Small intestine (tissue), 7 donors: ENCODE results near the gene AARSD1. TPM values are rescaled to one million over a fixed set of nuclear protein-coding genes. Genes with fewer than 3 reads are reported as not detected.
"Not testable (repeated sequence)": the region's sequence is repeated elsewhere in the genome, so short reads cannot be mapped to it uniquely, and the experiment has no call there.

Experiments used
- DNase-seq, 2 donors: peaks; one replicate each; pipeline versions ENCODE4 v3.0.0 to v3.0.0-alpha.2; 2013
- FAIRE-seq: peaks from 2 replicates; lab custom pipeline; 2012; peaks lifted over from hg19 to GRCh38; lab: Jason Lieb, UNC
- H3K27ac ChIP-seq, 3 donors: one replicate each; pipeline ENCODE4 v1.5.1; 2013; ENCODE audit warnings: low read length in 2 of 3, mild to moderate bottlenecking in 2 of 3, control low read depth in 1 of 3, inconsistent platforms in 1 of 3, low read depth in 1 of 3, moderate library complexity in 1 of 3
- H3K27me3 ChIP-seq, 3 donors: one replicate each; pipeline ENCODE4 v1.6.1; 2013; ENCODE audit warnings: low read length in 3 of 3, inconsistent platforms in 1 of 3; ENCODE audit not compliant: control insufficient read depth in 3 of 3, insufficient read depth in 3 of 3
- H3K36me3 ChIP-seq, 3 donors: one replicate each; pipeline ENCODE4 v1.6.1; 2013; ENCODE audit warnings: low read length in 3 of 3, inconsistent platforms in 1 of 3, low read depth in 1 of 3, mild to moderate bottlenecking in 1 of 3, moderate library complexity in 1 of 3; ENCODE audit not compliant: control insufficient read depth in 3 of 3, insufficient read depth in 2 of 3
- H3K4me1 ChIP-seq, 3 donors: one replicate each; pipeline ENCODE4 v1.6.1; 2013; ENCODE audit warnings: low read length in 2 of 3, inconsistent platforms in 1 of 3, low read depth in 1 of 3, mild to moderate bottlenecking in 1 of 3, moderate library complexity in 1 of 3; ENCODE audit not compliant: control insufficient read depth in 3 of 3, insufficient read depth in 2 of 3
- H3K4me3 ChIP-seq, 3 donors: one replicate each; pipeline ENCODE4 v1.5.1; 2013; ENCODE audit warnings: low read length in 3 of 3, control low read depth in 1 of 3, inconsistent platforms in 1 of 3, low read depth in 1 of 3, mild to moderate bottlenecking in 1 of 3, moderate library complexity in 1 of 3
- H3K9me3 ChIP-seq, 2 donors: one replicate each; pipeline ENCODE4 v1.6.1; 2013; ENCODE audit warnings: low read depth in 1 of 2, low read length in 1 of 2; ENCODE audit not compliant: control insufficient read depth in 2 of 2, insufficient read depth in 1 of 2
- WGBS, 3 donors: extraction: QIAGEN DNeasy Blood & Tissue Kit; methylation state at CpG; one replicate each; pipeline ENCODE4 v1.1.7; 2013; 5-methylcytosine and 5-hydroxymethylcytosine counted together
- polyA plus RNA-seq, 4 donors: library from polyadenylated mRNA; stranded (reverse) in 3 of 4; unstranded in 1 of 4; fragments of 200-250 nt in 3 of 4; fragments of 120-200 nt in 1 of 4; gene quantifications; one replicate each; pipeline versions ENCODE4 v1.2.1 to v1.2.3, GENCODE V29; 2013
- donor health status: healthy with polysubstance abuse.
- donor health status: control.
- donor health status: control.
- donor health status: Bipolar disorder and iron deficiency.
- donor health status: healthy.

AARSD1 gene
- polyA plus RNA-seq, 4 donors: 27.3 to 47.4 (median 40.5) TPM

DNA sequence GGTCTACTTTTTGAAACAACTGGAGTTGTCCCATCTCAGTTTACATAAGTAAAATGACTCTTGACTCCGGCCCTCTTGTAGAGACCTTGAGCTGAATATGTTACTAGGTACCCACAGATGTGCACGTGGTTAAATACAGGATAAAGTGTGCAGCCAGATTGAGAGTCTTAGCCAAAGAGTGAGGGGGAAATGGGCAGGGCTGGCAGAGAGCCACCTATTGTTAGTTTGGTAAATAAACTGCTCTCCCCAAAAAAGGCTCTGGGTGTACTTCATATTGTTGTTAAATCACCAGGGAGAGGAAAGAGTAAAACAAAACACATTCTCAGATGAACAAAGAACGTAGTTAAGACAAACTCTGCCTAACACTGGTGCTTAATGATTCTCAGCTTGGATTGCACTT lies 43.3 kb downstream of the AARSD1 start:
- no peaks in the 10 kb centered on the region for H3K27me3 ChIP-seq
- no peaks in the 10 kb centered on the region for H3K9me3 ChIP-seq
- no peaks in the 10 kb centered on the region for H3K36me3 ChIP-seq
- no peak overlapping the region for H3K4me3 ChIP-seq
- H3K4me1 ChIP-seq: peaks cover 3 to 50% (median 8%) of the 10 kb centered on the region in 3 donors
- WGBS, 3 donors: 8 to 24% (median 15%) methylated on average over 3 of the region's 3 CpGs
- peak overlapping the region in 2 of 3 donors; percentile 13 to 31 for H3K27ac ChIP-seq
- FAIRE-seq (no peak), DNase-seq (peak; percentile 37 to 42)

DNA sequence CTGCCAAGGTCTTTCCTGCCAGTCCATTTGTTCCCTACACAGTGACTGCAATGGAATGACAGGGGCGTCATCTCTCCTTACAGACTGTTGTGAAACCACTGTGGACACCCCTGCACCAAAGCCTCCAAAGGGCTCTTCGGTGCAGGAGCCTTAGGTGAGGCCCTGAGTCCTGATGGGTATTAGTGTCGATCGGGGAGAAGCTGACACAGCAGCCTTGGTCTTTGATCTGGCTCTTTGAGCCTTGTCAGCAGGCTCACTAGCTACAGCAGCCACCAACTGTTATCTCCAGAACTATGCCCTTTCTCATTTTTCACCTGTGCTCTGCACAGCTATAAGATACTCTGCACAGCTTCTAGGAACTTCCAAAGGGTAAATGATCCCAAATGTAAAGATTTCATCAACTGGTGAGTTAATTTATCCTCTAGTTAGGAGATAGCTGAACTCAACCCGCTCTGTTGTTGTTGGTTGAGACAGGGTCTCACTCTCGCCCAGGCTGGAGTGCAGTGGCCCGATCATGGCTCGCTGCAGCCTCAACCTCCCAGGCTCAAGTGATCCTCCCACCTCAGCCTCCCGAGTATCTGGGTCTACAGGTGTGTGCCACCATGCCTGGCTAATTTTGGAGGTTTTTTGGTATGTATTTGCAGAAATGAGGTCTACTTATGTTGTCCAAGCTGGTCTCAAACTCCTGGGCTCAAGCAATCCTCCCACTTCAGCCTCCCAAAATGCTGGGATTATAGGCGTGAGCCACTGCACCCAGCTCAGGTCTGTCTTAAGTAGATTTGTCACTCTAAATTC lies 44.0 kb downstream of the AARSD1 start:
- DNase-seq: peak; percentile 86 to 90
- peaks cover 3 to 50% (median 8%) of the 10 kb centered on the region in 3 donors for H3K4me1 ChIP-seq
- H3K4me3 ChIP-seq: no peak overlapping the region
- H3K27me3 ChIP-seq: no peaks in the 10 kb centered on the region
- no peak for FAIRE-seq
- 46 to 65% (median 50%) methylated on average over 10 of the region's 10 CpGs for WGBS, 3 donors
- peak overlapping the region; percentile 14 to 79 (median 49) for H3K27ac ChIP-seq
- H3K36me3 ChIP-seq: no peaks in the 10 kb centered on the region
- H3K9me3 ChIP-seq: no peaks in the 10 kb centered on the region

DNA sequence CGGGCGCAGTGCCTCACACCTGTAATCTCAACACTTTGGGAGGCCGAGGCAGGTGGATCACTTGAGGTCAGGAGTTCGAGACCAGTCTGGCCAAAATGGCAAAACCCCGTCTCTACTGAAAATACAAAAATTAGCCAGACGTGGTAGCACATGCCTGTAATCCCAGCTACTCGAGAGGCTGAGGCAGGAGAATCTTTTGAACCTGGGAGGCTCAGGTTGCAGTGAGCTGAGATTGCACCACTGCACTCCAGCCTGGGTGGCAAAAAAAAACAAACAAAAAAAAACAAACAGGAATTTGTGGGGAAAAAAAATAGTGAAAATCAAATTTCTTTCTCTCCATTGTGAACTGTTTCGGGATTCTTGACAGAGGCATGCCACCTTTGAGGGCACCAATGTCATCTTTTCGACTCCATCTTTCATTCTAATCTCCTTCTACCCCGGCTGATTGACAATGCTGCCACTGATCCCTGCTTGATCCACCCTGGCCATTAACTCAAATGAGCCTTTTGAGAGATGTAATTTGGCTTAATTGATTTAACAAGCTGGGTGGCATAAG lies 44.7 kb downstream of the AARSD1 start:
- peak overlapping the region; percentile 37 to 79 (median 49) for H3K27ac ChIP-seq
- not testable (repeated sequence) for H3K36me3 ChIP-seq, H3K27me3 ChIP-seq, FAIRE-seq, H3K4me3 ChIP-seq, H3K9me3 ChIP-seq, DNase-seq
- 25 to 63% (median 39%) methylated on average over 10 of the region's 10 CpGs for whole genome bisulfite sequencing, 3 donors
- H3K4me1 ChIP-seq: peaks cover 3 to 54% (median 8%) of the 10 kb centered on the region in 3 donors

DNA sequence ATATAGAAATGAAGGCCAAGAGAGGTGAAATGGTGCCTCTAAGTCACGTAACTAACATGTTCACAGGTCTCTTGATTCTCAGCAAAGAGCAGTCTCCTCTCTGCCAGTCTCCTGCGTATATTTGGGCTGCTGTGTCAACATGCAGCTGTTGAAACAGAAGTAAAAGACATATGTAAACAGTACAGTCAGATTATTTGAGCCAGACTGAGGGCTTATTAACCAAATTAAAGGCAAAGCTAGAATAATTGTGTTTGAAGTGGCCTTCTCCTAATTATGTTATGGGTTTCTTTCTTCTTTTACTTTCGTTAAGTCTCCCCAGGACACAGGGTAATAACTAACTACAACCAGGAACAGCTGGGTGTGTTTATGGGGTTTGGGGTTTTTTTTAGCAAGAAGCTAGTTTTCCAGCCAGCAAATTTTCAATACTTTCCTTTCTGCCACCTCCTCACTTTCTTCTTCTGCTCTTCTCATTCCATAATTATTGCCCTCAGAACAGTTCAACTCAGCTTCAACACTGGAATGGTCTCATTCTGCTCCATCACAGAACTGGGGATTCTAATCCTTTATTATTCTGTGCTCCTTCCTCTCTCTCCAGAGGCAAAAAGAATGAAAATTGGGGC lies 45.2 kb downstream of the AARSD1 start:
- WGBS, 3 donors: 12 to 38% (median 21%) methylated on average over 3 of the region's 3 CpGs
- no peak overlapping the region for H3K4me3 ChIP-seq
- FAIRE-seq: no peak
- no peaks in the 10 kb centered on the region for H3K27me3 ChIP-seq
- H3K9me3 ChIP-seq: no peaks in the 10 kb centered on the region
- peak; percentile 46 to 47 for DNase-seq
- peaks cover 3 to 59% (median 8%) of the 10 kb centered on the region in 3 donors for H3K4me1 ChIP-seq
- peak overlapping the region; percentile 37 to 79 (median 44) for H3K27ac ChIP-seq
- no peaks in the 10 kb centered on the region for H3K36me3 ChIP-seq

DNA sequence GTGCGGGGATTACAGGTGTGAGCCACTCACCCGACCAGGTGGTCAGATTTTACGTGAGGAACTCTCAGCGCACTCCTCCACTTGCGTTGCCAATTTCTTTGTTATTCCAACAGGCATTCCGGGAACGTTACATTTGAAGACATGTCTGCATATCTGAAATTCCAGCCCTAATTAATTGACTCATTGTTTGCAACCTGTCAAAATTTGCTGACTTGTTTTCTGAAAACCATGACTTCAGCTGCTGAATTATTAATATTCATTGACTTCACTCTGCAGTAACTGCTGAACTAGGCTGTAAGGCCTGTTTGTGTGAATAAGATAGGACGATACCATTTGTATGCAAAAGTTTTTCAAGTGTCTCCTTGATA lies 47.0 kb downstream of the AARSD1 start:
- Histone ChIP-seq H3K36me3 (no peaks in the 10 kb centered on the region), H3K27me3 (no peaks in the 10 kb centered on the region), H3K27ac (peak overlapping the region in 1 of 3 donors; percentile 2), H3K4me1 (peaks cover 3 to 64% (median 8%) of the 10 kb centered on the region in 3 donors), H3K9me3 (no peaks in the 10 kb centered on the region), H3K4me3 (no peak overlapping the region)
- FAIRE-seq (no peak), DNase-seq (no peak)
- WGBS, 3 donors: 70 to 76% (median 72%) methylated on average over 8 of the region's 8 CpGs

DNA sequence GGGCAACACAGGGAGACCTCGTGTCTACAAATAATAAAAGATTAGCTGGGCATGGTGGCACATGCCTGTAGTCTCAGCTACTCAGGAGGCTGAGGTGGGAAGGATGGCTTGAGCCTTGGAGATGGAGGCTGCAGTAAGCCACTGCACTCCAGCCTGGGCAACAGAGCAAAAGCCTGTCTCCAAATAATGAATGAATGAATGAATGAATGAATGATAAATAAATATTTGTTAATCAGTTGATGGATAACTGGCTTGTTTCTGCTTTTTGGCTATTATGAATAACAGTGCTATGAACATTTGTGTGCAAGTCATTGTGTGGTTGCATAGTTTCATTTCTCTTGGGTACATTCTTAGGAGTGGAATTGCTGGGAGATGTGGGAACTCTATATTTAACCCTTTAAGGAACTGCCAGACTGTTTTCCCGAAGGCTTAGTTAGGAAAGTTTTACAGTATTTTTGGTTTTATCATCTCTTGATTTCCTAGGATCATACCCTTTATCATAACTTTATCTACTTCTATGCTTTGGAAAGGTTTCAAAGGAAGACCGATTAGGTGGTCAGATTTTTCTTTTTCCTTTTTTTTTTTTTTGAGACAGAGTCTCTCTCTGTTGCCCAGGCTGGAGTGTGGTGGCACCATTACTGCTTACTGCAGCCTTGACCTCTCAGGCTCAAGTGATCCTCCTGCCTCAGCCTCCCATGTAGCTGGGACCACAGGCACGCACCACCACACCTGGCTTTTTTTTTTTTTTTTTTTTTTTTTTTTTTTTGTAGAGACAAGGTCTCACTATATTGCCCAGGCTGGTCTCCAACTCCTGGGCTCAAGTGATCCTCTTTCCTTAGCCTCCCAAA lies 47.6 kb downstream of the AARSD1 start:
- not testable (repeated sequence) for H3K4me3 ChIP-seq, H3K36me3 ChIP-seq, H3K27me3 ChIP-seq, H3K9me3 ChIP-seq, FAIRE-seq, DNase-seq, H3K27ac ChIP-seq
- H3K4me1 ChIP-seq: peaks cover 3 to 62% (median 8%) of the 10 kb centered on the region in 3 donors
- 57 to 74% (median 69%) methylated on average over 4 of the region's 4 CpGs for WGBS, 3 donors

DNA sequence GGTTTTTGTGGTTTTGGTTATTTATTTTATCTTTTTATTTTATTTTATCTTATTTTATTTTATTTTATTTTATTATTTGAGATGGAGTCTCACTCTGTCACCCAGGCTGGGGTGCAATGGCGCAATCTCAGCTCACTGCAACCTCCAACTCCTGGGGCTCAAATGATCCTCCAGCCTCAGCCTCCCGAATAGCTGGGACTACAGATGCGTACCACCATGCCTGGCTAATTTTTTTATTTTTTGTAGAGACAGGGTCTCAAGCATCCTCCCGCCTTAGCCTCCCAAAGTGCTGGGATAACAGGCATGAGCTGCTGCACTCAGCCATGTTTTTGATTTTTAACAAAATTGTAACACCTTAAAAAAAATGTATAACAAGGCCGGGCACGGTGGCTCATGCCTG lies 49.0 kb downstream of the AARSD1 start:
- DNase-seq, FAIRE-seq, H3K27ac ChIP-seq, H3K36me3 ChIP-seq, H3K4me3 ChIP-seq, H3K27me3 ChIP-seq, H3K9me3 ChIP-seq: not testable (repeated sequence)
- WGBS, 3 donors: 93 to 96% (median 94%) methylated on average over 6 of the region's 6 CpGs
- peaks cover 0 to 51% (median 4%) of the 10 kb centered on the region in 3 donors for H3K4me1 ChIP-seq
